IMR-90 (cell line): Measurements from ENCODE around the gene CYP2A7. TPM values are rescaled to one million over a fixed set of nuclear protein-coding genes. Genes with fewer than 3 reads are reported as not detected.
"Not testable (repeated sequence)": the region's sequence is repeated elsewhere in the genome, so short reads cannot be mapped to it uniquely, and the experiment has no call there.

Experiments used
- ATAC-seq: fragments of 200-7000 bp; cut with Tn5 transposase; 2 replicates; pipeline ENCODE4 v1.9.1; 2020; ENCODE audit warnings: low read depth, mild to moderate bottlenecking, moderate library complexity
- BruUV-seq: library from RNA; stranded (reverse); fragments of 400-500 nt; replicated peaks from 2 replicates; lab custom pipeline; 2021; lab: Mats Ljungman, UMichigan
- CTCF ChIA-PET: fragments of 300-600 bp; formaldehyde crosslinking; extraction: SDS; loops from one replicate; lab custom pipeline; 2021; ENCODE audit warnings: antibody characterized with exemption; lab: Yijun Ruan, JAX
- POLR2A ChIA-PET: fragments of 300-600 bp; sonication (Branson Sonifier 250); formaldehyde crosslinking; loops from one replicate; lab custom pipeline; 2022; ENCODE audit warnings: antibody characterized with exemption; ENCODE audit not compliant: unreplicated experiment; lab: Charles Lee
- DNase-seq: peaks from one replicate; pipeline ENCODE4 v3.0.0; 2013
- H2AFZ ChIP-seq: replicated peaks from 2 replicates; pipeline ENCODE3; 2013; ENCODE audit warnings: low read length, mild to moderate bottlenecking; ENCODE audit not compliant: poor library complexity
- H2AK5ac ChIP-seq: 2 replicates; pipeline ENCODE4 v1.6.1; 2013; ENCODE audit warnings: low read depth, low read length, inconsistent platforms
- H2AK9ac ChIP-seq: replicated peaks from 2 replicates; pipeline ENCODE3; 2013; ENCODE audit warnings: mild to moderate bottlenecking, low read depth, low read length, moderate library complexity; ENCODE audit not compliant: poor library complexity
- H2BK120ac ChIP-seq: 2 replicates; pipeline ENCODE4 v1.6.1; 2013; ENCODE audit warnings: low read depth, low read length, inconsistent platforms
- H2BK15ac ChIP-seq: 3 replicates; pipeline ENCODE4 v1.6.1; 2013; ENCODE audit warnings: low read depth, low read length, inconsistent platforms
- H2BK20ac ChIP-seq: 2 replicates; pipeline ENCODE4 v1.6.1; 2013; ENCODE audit warnings: low read depth, mild to moderate bottlenecking, inconsistent platforms, low read length, moderate library complexity
- H2BK5ac ChIP-seq: 2 replicates; pipeline ENCODE4 v1.6.1; 2013; ENCODE audit warnings: mild to moderate bottlenecking, low read depth, low read length, inconsistent platforms; ENCODE audit not compliant: poor library complexity, severe bottlenecking
- H3K14ac ChIP-seq: replicated peaks from 2 replicates; pipeline ENCODE4 v1.6.1; 2013; ENCODE audit warnings: low read depth, low read length, inconsistent platforms
- H3K18ac ChIP-seq: 2 replicates; pipeline ENCODE4 v1.6.1; 2013; ENCODE audit warnings: low read depth, low read length, control low read depth
- H3K23ac ChIP-seq: 2 replicates; pipeline ENCODE4 v1.6.1; 2013; ENCODE audit warnings: low read depth, low read length, inconsistent platforms
- H3K27ac ChIP-seq: 2 replicates; pipeline ENCODE4 v1.5.1; 2013; ENCODE audit warnings: mild to moderate bottlenecking, control low read depth, low read length; ENCODE audit not compliant: insufficient read depth
- H3K27me3 ChIP-seq: 2 replicates; pipeline ENCODE4 v1.6.1; 2013; ENCODE audit warnings: low read length; ENCODE audit not compliant: control insufficient read depth, insufficient read depth
- H3K36me3 ChIP-seq: 2 replicates; pipeline ENCODE4 v1.6.1; 2013; ENCODE audit warnings: low read length, mixed read lengths; ENCODE audit not compliant: control insufficient read depth, insufficient read depth
- H3K4ac ChIP-seq: 2 replicates; pipeline ENCODE4 v1.6.1; 2013; ENCODE audit warnings: low read depth, low read length, inconsistent platforms
- H3K4me1 ChIP-seq: 2 replicates; pipeline ENCODE4 v1.6.1; 2013; ENCODE audit warnings: low read length, mixed read lengths; ENCODE audit not compliant: control insufficient read depth, insufficient read depth
- H3K4me2 ChIP-seq: 2 replicates; pipeline ENCODE4 v1.6.1; 2013; ENCODE audit warnings: low read depth, mild to moderate bottlenecking, control low read depth, low read length, moderate library complexity
- H3K4me3 ChIP-seq: 2 replicates; pipeline ENCODE4 v1.5.1; 2013; ENCODE audit warnings: low read depth, mild to moderate bottlenecking, control low read depth, low read length, moderate library complexity; ENCODE audit not compliant: insufficient read depth
- H3K56ac ChIP-seq: 2 replicates; pipeline ENCODE4 v1.6.1; 2013; ENCODE audit warnings: low read length, inconsistent platforms; ENCODE audit not compliant: insufficient read depth; ENCODE audit errors: extremely low read depth
- H3K79me1 ChIP-seq, 2 experiments: 2 replicates each; pipeline ENCODE4 v1.6.1; 2013; ENCODE audit warnings: low read length in 2 of 2, inconsistent platforms in 1 of 2, low read depth in 1 of 2
- H3K9ac ChIP-seq: 2 replicates; pipeline ENCODE4 v1.6.1; 2013; ENCODE audit warnings: low read depth, low read length, control low read depth
- H3K9me1 ChIP-seq: 2 replicates; pipeline ENCODE4 v1.6.1; 2013; ENCODE audit warnings: low read length, inconsistent platforms; ENCODE audit not compliant: insufficient read depth
- H3K9me3 ChIP-seq: 2 replicates; pipeline ENCODE4 v1.6.1; 2013; ENCODE audit warnings: low read length; ENCODE audit not compliant: control insufficient read depth, insufficient read depth
- H4K20me1 ChIP-seq: 2 replicates; pipeline ENCODE4 v1.6.1; 2013; ENCODE audit warnings: low read length, inconsistent platforms; ENCODE audit not compliant: insufficient read depth
- H4K5ac ChIP-seq: 2 replicates; pipeline ENCODE4 v1.6.1; 2013; ENCODE audit warnings: mild to moderate bottlenecking, low read depth, low read length, control low read depth
- H4K8ac ChIP-seq, 2 experiments: 2 replicates each; pipeline ENCODE4 v1.6.1; 2013; ENCODE audit warnings: low read depth in 2 of 2, low read length in 2 of 2, control low read depth in 1 of 2, inconsistent platforms in 1 of 2
- H4K91ac ChIP-seq: 2 replicates; pipeline ENCODE4 v1.6.1; 2013; ENCODE audit warnings: low read depth, low read length, inconsistent platforms; ENCODE audit not compliant: insufficient read depth
- whole genome bisulfite sequencing, 2 experiments: methylation state at CpG; one replicate each; pipeline versions ENCODE4 v1.1.5 to v1.1.7; 2013; ENCODE audit warnings: missing lambda C conversion rate in 2 of 2; ENCODE audit not compliant: insufficient read length in 1 of 2; ENCODE audit errors: extremely low coverage in 2 of 2; 5-methylcytosine and 5-hydroxymethylcytosine counted together
- dilution Hi-C: fragments of 300-500 bp; cut with HindIII; formaldehyde crosslinking; loops from one replicate; pipeline ENCODE4 v1.14.3; 2018; ENCODE audit warnings: low sequenced_read_pairs; ENCODE audit not compliant: unreplicated experiment
- in situ Hi-C: fragments of 300-500 bp; cut with MboI; formaldehyde crosslinking; loops from 3 replicates; pipeline ENCODE4 v1.14.3; 2019; ENCODE audit warnings: low sequenced_read_pairs, inconsistent platforms, mixed read lengths
- intact Hi-C: fragments of 100-400 bp; cut with micrococcal nuclease; formaldehyde crosslinking; loops from 2 replicates; pipeline ENCODE4 v1.10.0; 2022
- polyA plus RNA-seq, 3 experiments: library from polyadenylated mRNA; depleted of rRNA; stranded (reverse); fragments of >200 nt; gene quantifications; 2 replicates each; pipeline ENCODE4 v1.2.3, GENCODE V29; 2012; ENCODE audit warnings: low replicate concordance in 1 of 3
- total RNA-seq: library from RNA; depleted of rRNA; stranded (reverse); fragments of >200 nt; gene quantifications from 2 replicates; pipeline ENCODE4 v1.2.3, GENCODE V29; 2012

Gene CYP2A7
- total and polyA plus RNA-seq, 2 of the 4 experiments (the other 2 are of a cell fraction), result not detected

DNA sequence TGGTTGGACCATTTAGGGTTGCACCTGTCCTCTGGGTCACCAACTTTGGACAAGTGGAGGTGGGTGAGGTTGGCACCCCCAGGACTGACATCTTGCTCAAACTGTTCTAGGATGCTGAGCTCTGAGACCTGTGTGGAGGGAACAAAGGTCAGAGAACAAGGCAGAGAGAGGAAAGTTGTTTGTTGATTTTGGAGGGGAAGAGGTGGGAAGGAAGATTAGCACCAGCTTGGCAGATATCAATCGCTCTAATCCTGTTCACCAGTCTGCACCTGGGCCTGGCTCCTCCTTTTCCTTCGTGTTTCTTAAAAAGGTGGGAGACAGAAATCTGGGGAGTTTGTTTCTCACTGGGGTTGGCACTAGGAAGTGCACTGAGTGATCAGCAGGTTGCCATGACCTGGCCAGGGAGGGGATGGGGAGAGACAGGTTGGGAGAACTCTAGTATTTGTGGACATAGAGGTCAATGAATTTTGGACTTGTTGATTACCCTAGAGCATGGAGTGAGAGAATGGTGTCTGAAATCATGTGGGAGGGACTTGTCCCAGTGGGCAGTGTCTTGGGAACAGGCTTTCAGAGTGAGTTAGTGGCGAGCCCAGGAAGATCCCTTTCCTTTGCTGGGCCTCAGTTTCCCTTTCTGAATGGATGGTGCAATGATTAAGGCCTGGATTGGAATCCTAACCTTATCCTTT, 29.4 kb downstream of the CYP2A7 start:
- POLR2A ChIA-PET, H4K91ac ChIP-seq, H2AK5ac ChIP-seq, H3K9ac ChIP-seq, DNase-seq, H3K27ac ChIP-seq, in situ Hi-C loops, H3K23ac ChIP-seq, ATAC-seq, H3K36me3 ChIP-seq, H2AFZ ChIP-seq, H3K9me1 ChIP-seq, H2BK5ac ChIP-seq, H3K4me3 ChIP-seq, BruUV-seq, H2BK15ac ChIP-seq, H3K18ac ChIP-seq, H2AK9ac ChIP-seq, H3K79me1 ChIP-seq, H3K4ac ChIP-seq, dilution Hi-C loops, H3K56ac ChIP-seq, H2BK120ac ChIP-seq, H3K14ac ChIP-seq, H2BK20ac ChIP-seq, H3K9me3 ChIP-seq, H3K4me2 ChIP-seq, H4K8ac ChIP-seq, H4K5ac ChIP-seq, H3K4me1 ChIP-seq, H4K20me1 ChIP-seq, intact Hi-C loops, CTCF ChIA-PET: not testable (repeated sequence)
- no CpG with 5 or more reads among the region's 3 CpGs for WGBS, 2 experiments
- H3K27me3 ChIP-seq, result peaks cover 14% of the 10 kb centered on the region

DNA sequence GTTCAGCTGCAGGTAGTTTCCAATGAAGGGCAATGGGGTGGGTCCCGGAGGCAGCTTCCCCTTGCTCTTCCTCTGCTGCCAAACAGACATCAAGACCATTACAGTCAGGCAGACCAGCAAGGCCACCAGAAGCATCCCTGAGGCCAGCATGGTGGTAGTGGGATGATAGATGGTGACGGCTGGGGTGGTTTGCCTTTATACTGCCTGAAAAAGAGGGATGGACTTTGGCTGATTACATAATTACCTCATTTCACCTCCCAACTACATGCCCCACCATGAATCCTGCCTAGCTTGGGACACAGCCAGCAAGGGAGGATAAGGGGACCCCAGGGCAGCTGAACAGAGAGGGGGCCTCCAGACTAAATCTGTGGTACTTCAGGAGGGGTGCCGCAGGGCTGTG, 31.8 kb downstream of the CYP2A7 start, which contains the start of gene CYP2A6:
Gene CYP2A6, minus strand, starts transcription at position 171 of the 400 bp plus-strand sequence. Its CDS starts 21 bp downstream, at position 150.
- H4K20me1 ChIP-seq, H3K4me2 ChIP-seq, H2AFZ ChIP-seq, H3K9ac ChIP-seq, intact Hi-C loops, H3K14ac ChIP-seq, H2AK9ac ChIP-seq, dilution Hi-C loops, ATAC-seq, H3K56ac ChIP-seq, H3K4me3 ChIP-seq, H2BK15ac ChIP-seq, H3K23ac ChIP-seq, H4K5ac ChIP-seq, DNase-seq, H3K36me3 ChIP-seq, BruUV-seq, H3K9me3 ChIP-seq, H3K18ac ChIP-seq, H3K9me1 ChIP-seq, H2BK120ac ChIP-seq, H3K4me1 ChIP-seq, H3K27ac ChIP-seq, H2AK5ac ChIP-seq, H3K79me1 ChIP-seq, CTCF ChIA-PET, H2BK20ac ChIP-seq, H4K91ac ChIP-seq, H4K8ac ChIP-seq, POLR2A ChIA-PET, H2BK5ac ChIP-seq, H3K4ac ChIP-seq, in situ Hi-C loops: not testable (repeated sequence)
- no CpG with 5 or more reads among the region's 3 CpGs for WGBS, 2 experiments
- peaks cover 18% of the 10 kb centered on the region for H3K27me3 ChIP-seq
